ENCODE data around the gene LRRC8D. TPM values are rescaled to one million over a fixed set of nuclear protein-coding genes. Genes with fewer than 3 reads are reported as not detected.

The LRRC8D gene
- total RNA-seq, 1 donor from 2014 or later: 5.5 TPM

- peak; percentile 93 for DNase-seq (ENCODE audit: low spot score)
Measured at GRCh38 chr1:89894210-89895201, 73.7 kb downstream of the LRRC8D start.

GRCh38 chr1:89896105-89896942 lies 75.5 kb downstream of the LRRC8D start:
- no peak for DNase-seq (ENCODE audit: low spot score)

DNA sequence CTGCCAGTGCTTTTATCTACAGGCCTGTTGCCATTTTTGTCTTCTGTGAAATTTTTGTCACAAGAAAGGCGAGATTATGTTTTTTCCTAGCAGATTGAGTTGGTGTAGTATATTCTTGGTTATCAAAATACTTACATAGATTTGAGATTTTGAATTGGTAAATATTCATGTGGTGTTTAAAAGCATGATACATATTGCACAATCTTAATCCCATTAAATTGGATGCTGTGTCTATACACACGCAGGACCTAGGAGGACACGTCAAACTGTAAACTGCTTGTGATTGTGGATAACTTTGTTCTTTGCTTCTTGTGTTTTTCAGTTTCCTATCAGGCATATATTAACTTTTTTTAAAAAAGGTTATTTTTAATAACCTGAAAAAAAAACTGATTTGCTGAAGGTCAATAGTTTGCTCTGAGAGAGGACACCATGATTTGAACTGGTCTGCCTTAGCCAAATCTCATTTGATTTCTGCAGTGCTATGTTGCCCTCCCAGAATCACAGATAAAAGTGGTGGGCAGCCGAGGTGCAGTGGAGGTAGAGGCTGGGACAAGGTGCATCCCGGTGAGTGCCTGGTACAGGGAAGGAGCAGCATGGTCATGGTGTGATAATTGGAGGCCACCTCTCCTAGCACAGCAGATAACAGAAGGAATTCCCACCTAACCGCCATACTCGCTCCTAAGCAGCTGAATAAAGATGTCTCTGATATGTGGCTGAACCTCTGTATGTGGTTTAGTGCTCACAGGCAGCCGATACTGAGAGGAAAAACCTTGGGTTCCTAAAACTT lies 76.7 kb downstream of the LRRC8D start:
- DNase-seq (ENCODE audit: low spot score): no peak

GRCh38 chr1:89898150-89898549 lies 77.3 kb downstream of the LRRC8D start:
- DNase-seq (ENCODE audit: low spot score): no peak

GRCh38 chr1:89898695-89899470 lies 78.1 kb downstream of the LRRC8D start:
- no peak for DNase-seq (ENCODE audit: low spot score)

- DNase-seq (ENCODE audit: low spot score): no peak
Measured at GRCh38 chr1:89900323-89900722, 79.5 kb downstream of the LRRC8D start.

DNA sequence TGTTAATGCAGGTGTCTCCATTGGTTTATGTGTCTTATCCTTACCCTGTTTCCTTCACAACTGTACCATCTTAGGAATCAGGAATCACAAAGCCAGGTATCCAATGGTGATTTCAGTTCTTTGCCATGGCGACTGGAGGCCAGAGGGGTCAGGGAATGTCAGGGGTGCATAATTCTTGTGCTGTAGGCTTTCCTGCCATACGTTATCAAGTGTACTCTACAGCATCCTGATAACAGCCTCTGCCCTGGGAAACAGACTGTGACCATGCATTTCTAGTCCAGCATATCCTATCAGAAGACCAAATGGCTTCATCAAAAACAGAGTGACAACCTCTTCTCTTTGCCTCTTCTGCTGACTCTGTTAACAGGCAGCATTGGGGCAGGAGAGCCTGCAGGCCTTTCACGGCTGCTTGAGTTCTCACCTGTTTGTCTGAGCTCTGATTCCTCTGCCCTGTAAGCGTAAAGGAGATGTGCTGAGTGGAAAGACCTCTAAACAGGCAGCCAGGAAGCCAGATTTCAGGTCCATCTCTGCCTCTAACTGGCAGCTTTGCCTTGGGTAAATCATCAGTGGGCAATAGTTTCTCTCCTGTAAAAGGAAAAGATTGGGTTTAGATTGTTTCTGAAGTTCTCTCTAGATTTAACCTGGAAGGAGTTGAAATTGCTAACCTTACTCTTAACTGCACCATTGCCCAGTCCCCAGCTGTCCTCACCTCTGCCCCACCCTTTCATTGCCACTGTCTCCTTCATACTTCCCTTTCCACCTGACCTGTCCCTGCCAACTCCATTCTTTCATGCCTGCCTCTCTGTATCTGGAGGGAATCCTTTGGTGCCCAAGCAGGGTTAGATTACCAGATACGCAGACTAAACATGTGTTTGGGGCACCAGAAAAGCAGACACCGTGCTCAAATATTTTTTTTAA lies 80.2 kb downstream of the LRRC8D start:
- no peak for DNase-seq (ENCODE audit: low spot score)

DNA sequence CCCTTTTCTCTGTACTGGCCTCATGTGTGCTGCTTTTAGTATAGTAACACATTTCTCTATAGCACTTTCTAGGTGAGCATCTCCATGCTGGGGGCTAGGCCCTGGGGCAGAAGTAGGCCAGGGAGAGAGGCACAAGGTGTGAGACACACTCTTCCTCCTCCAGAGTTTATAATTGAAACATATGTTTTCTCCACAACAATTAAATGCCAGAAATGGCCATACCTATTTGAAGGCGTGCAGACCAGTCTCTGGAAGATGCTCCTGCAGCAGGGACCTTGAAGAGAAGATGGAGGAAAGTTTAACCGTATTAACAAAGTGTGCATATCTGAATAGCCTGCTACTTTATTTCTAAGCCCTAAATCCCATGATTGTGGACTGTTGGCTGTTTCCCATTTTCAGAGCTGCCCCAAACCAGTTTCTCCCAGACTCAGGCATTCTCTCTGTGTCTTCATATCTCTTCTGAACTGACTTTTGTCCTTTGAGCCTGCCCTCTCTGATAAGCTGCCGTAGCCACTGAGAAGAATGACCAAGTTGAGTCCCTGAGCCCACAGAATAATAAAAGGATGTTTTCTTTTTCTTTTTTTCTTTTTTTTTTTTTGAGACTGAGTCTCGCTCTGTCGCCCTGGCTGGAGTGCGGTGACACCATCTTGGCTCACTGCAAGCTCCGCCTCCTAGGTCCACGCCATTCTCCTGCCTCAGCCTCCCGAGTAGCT lies 81.3 kb downstream of the LRRC8D start:
- no peak for DNase-seq (ENCODE audit: low spot score)

DNA sequence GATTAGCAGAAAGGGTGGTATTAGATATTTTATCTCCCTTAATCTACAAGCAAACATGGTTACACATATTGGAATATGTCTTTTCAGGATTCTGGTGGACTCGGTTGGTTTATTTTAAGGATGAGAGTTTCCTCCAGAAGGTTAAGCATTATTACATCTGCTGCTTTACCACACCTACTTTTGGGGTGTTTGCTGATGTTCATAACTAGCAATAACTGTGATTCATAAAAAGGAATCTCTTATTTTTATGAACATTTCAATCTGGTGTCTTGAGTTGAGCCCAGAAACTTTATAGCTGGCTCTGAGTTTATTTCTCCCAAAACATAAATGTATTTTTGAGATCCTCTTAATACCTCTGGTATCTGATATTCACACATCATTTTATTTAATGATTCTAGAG lies 82.7 kb downstream of the LRRC8D start:
- no peak for DNase-seq (ENCODE audit: low spot score)

DNA sequence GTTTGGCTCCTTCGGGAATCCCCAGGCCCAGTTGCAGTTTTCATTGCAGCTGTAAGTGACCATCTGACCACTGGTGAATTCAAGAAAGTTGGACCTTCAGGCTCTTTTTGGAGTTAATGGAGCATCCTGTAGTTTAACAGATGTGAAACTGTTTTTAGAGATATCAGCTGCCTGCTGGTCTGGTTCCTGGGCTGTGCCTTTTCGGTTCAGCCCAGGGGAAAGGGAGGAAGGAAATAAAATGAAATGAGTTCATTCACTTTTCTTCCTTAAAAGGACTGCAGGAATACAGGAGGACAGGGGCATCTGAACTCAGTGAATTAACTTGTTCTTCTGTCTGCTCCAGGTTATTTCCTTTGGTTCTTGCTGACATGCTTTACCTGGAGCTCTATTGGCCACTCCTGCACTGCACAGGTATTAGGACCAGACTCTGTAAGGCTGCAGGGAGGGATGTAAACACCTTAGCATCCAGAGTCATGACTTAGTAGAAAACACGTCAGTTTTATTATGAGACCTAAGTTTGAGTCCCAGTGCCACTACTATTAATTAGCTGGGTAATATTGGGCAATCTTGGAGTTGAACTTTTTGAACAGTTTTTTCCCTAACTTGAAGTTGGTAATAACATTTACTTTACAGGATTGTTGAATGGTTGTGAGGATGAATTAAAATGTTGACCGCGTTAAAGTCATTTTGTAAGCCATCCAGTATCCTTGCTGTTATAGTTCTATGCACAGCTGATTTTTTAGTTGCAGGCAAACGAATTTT lies 83.6 kb downstream of the LRRC8D start:
- DNase-seq (ENCODE audit: low spot score): peak; percentile 56

DNA sequence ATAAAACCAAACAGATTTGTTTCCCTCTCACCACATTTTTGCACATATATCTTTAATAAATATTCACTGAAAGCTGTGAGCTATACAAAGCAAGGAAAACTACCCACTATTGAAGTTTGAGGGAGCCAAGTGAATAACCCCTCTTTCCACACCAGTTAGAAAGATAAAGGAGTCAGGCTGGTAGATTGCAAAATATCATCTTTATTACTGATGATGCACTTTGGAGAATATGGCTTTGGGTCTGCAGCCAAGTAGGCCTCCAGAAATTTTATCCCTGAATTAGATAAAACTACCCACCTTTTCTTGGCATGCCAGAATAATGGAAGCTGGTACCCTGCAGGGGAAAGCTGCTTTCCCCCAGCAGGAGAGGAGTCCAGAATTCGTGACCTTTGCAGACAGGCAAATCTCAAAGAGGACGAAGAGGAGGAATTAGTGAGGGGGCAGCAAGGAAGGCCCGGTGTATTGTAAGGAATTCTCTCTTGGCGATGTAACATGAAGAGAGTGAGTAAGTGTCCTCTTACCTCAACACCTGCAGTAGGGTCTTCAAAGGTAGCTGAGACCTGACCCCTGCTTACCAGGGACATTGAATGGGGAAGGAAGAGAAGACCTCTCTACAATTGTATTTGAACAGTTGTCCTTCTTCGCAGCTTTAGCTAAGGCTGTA lies 84.7 kb downstream of the LRRC8D start:
- peak; percentile 25 for DNase-seq (ENCODE audit: low spot score)

DNA sequence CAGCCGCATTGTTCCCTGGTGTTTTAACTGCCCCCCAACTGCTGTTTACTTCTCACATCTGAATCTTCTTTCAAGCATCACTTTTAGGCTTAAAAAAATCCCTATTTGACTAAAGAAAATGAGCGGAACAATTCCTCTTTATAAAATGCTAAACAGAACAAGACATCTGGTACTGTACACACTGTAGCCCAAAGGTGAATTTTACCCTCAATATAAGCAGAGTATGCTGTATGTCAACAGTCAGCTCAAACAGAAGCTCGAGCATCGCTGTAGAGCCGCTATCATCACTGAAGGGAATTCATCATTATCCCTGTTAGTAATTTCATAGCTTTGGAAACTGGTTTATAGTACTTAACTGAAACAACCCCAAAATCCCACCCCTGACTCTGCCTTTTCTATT lies 85.3 kb downstream of the LRRC8D start:
- DNase-seq (ENCODE audit: low spot score): no peak

DNA sequence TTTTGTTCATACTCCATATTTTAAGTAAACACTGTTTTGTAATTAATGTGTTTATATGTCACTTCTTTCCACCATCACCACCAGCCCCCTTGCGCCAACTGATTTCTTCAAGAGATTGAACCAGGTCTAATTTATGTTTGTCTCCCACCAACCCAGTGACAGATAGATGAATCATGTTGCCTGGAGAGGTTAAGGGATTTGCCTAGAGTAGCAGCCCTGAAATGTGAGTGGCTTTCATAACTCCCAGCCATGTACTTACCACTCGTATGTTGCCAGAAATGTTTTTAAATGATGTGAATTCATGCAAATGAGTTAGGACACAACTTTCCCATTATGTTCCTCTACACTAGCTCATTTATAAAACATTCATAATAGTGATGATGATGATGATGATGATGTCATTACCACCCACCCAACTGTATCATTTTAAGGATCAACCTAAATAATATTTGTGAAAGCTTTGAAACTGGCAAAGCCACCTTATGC lies 86.9 kb downstream of the LRRC8D start:
- DNase-seq (ENCODE audit: low spot score): no peak

GRCh38 chr1:89908273-89908671 lies 87.4 kb downstream of the LRRC8D start:
- no peak for DNase-seq (ENCODE audit: low spot score)

- DNase-seq (ENCODE audit: low spot score): peak; percentile 76
Measured at GRCh38 chr1:89908672-89909436, 88.0 kb downstream of the LRRC8D start.

GRCh38 chr1:89910268-89910667 lies 89.4 kb downstream of the LRRC8D start:
- DNase-seq (ENCODE audit: low spot score): no peak

- no peak for DNase-seq (ENCODE audit: low spot score)
Measured at GRCh38 chr1:89910780-89911179, 89.9 kb downstream of the LRRC8D start.

All from umbilical cord (tissue), 2 donors.